Measurements from ENCODE around the gene MPP3.

Gene MPP3

GRCh38 chr17:43755389-43755875 lies 77.5 kb downstream of the MPP3 start:
- in situ Hi-C loops (cut with MboI; ENCODE audit: low sequenced_read_pairs), result no loop called here

GRCh38 chr17:43754947-43755346 lies 78.0 kb downstream of the MPP3 start:
- in situ Hi-C loops (cut with MboI; ENCODE audit: low sequenced_read_pairs), result no loop called here

- in situ Hi-C loops (cut with MboI; ENCODE audit: low sequenced_read_pairs), result no loop called here
These were observed 79.3 kb downstream of the MPP3 start for GRCh38 chr17:43753493-43754129.

Data from HL-60/S4 treated with retinoic acid at 250 ng/mL for 4 days and 3 days (cell line).